Activated B cell treated with CpG ODN at 0.5 μM for 24 hours (primary cell): ENCODE data around the gene GUCA2A. TPM values are rescaled to one million over a fixed set of nuclear protein-coding genes. Genes with fewer than 3 reads are reported as not detected.

Source experiments
- ATAC-seq: fragments of 200-7000 bp; cut with Tn5 transposase; one replicate; pipeline ENCODE4 v1.10.0; 2021; ENCODE audit warnings: low read depth, mild to moderate bottlenecking, moderate library complexity
- CTCF ChIA-PET: fragments of 350-600 bp; sonication (Branson Sonifier 250); formaldehyde crosslinking; loops from one replicate; lab custom pipeline; 2021; ENCODE audit warnings: antibody characterized with exemption; lab: Charles Lee
- POLR2A ChIA-PET: fragments of 350-600 bp; sonication (Branson Sonifier 250); formaldehyde crosslinking; loops from one replicate; lab custom pipeline; 2021; ENCODE audit warnings: antibody characterized with exemption; lab: Charles Lee
- DNase-seq: peaks from one replicate; pipeline ENCODE4 v3.0.0; 2022
- H3K27ac Mint-ChIP-seq: one replicate; pipeline ENCODE4 v1.8.0; 2020; ENCODE audit warnings: mixed read lengths
- H3K27me3 Mint-ChIP-seq: one replicate; pipeline ENCODE4 v1.8.0; 2021; ENCODE audit warnings: mixed read lengths
- H3K36me3 Mint-ChIP-seq: one replicate; pipeline ENCODE4 v1.8.0; 2021; ENCODE audit warnings: low read depth, mixed read lengths
- H3K4me1 Mint-ChIP-seq: one replicate; pipeline ENCODE4 v1.8.0; 2021; ENCODE audit warnings: mixed read lengths
- H3K4me3 Mint-ChIP-seq: one replicate; pipeline ENCODE4 v1.8.0; 2020; ENCODE audit warnings: mild to moderate bottlenecking, mixed read lengths
- H3K9me3 Mint-ChIP-seq: one replicate; pipeline ENCODE4 v1.8.0; 2020; ENCODE audit warnings: mixed read lengths
- CTCF ChIP-seq: fragments of 200-600 bp; IDR thresholded peaks from one replicate; pipeline ENCODE4 v1.8.0; 2022; ENCODE audit warnings: antibody characterized with exemption, mild to moderate bottlenecking
- intact Hi-C: fragments of 100-400 bp; cut with micrococcal nuclease; formaldehyde crosslinking; loops from one replicate; pipeline ENCODE4 v1.15.1; 2024
- total RNA-seq: library from RNA; stranded (reverse); gene quantifications from 2 replicates; pipeline ENCODE4 v1.2.3, GENCODE V29; 2022

GUCA2A gene
- total RNA-seq, 1 donor from 2014 or later = not detected

GRCh38 chr1:42117214-42117613 lies 47.3 kb downstream of the GUCA2A start:
- DNase-seq = no peak
- Mint-ChIP-seq H3K4me3 (no peak overlapping the region), H3K27ac (no peak overlapping the region), H3K36me3 (no peaks in the 10 kb centered on the region), H3K27me3 (peaks cover 13% of the 10 kb centered on the region), H3K9me3 (no peaks in the 10 kb centered on the region), H3K4me1 (no peaks in the 10 kb centered on the region)
- TF ChIP-seq CTCF = no peak
- ATAC-seq = no peak
- intact Hi-C loops = no loop called here
- ChIA-PET CTCF (interaction anchor here (1.1 kb wide), 1 partner anchor 27 kb away, joined by 3 read pairs; no protein-coding TSS in a partner anchor), POLR2A (no interaction called here)

- intact Hi-C loops = no loop called here
- no peaks in the 10 kb centered on the region for H3K36me3 Mint-ChIP-seq
- no peak overlapping the region for H3K27ac Mint-ChIP-seq
- H3K4me1 Mint-ChIP-seq = no peaks in the 10 kb centered on the region
- peaks cover 14% of the 10 kb centered on the region for H3K27me3 Mint-ChIP-seq
- no peaks in the 10 kb centered on the region for H3K9me3 Mint-ChIP-seq
- no peak for DNase-seq
- ATAC-seq = no peak
- TF ChIP-seq CTCF = no peak
- no peak overlapping the region for H3K4me3 Mint-ChIP-seq
- POLR2A ChIA-PET = no interaction called here
- CTCF ChIA-PET = interaction anchor here (1.5 kb wide), 1 partner anchor 59 kb away, joined by 3 read pairs; no protein-coding TSS in a partner anchor
These were observed 50.3 kb downstream of the GUCA2A start for GRCh38 chr1:42114229-42114628.

Other genes starting within 250 kb of the GUCA2A start
- gene HIVEP3, start 245.8 kb downstream of the GUCA2A start, total RNA-seq = 12.6 and 14.4 TPM in 2 replicates
- not detected in 2 replicates for gene GUCA2B, start 11.3 kb downstream of the GUCA2A start, total RNA-seq
- gene FOXJ3, start 170.5 kb upstream of the GUCA2A start, total RNA-seq = 54.7 and 63.9 TPM in 2 replicates
- gene RIMKLA, start 216.0 kb upstream of the GUCA2A start, total RNA-seq = 0.02 TPM in 1 of 2 replicates, not detected in the other